ENCODE measurements around the gene FILIP1L.
"Not testable (repeated sequence)": the region's sequence is repeated elsewhere in the genome, so short reads cannot be mapped to it uniquely, and the experiment has no call there.

The FILIP1L gene

DNA sequence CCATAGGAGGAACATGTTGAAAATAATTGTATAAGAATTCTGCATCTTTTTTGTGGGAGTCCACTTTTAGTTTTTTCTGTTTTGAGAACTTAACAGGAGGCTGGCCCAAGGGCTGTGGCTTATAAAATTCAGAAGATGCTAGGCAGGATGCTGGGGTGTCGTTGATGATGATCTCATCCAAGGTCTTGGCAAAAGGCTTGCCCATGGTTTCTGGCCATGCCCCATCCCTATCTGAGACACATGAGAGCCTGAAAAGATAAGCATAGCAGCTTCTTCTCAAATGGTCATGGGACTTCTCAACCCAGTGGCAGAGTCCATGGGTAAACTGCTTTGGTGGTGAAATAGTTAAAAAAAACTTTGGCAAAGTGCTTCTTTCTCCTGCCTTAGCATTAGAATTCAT is 261.4 kb downstream of the FILIP1L start:
- 95 to 98% methylated on average over 1 of the region's 1 CpG for WGBS, 2 experiments
- no peak overlapping the region for H3K4me3 ChIP-seq (ENCODE audit: insufficient read depth, low read depth, low read length)
- no peaks in the 10 kb centered on the region for H3K9me3 ChIP-seq (ENCODE audit: control insufficient read depth, low read length)
- H3K27me3 ChIP-seq (ENCODE audit: control insufficient read depth, insufficient read depth, low read length, poor library complexity, severe bottlenecking): no peaks in the 10 kb centered on the region
- H3K27ac ChIP-seq (ENCODE audit: insufficient read depth, low read depth, low read length, poor library complexity, severe bottlenecking): no peak overlapping the region
- H3K4me1 ChIP-seq (ENCODE audit: control insufficient read depth, insufficient read depth, low read length): peaks cover 5% of the 10 kb centered on the region
- H3K36me3 ChIP-seq (ENCODE audit: control insufficient read depth, insufficient read depth, low read length): no peaks in the 10 kb centered on the region

- no peak overlapping the region for H3K27ac ChIP-seq (ENCODE audit: insufficient read depth, low read depth, low read length, poor library complexity, severe bottlenecking)
- 94 to 100% methylated on average over 1 of the region's 1 CpG for WGBS, 2 experiments
- H3K36me3 ChIP-seq (ENCODE audit: control insufficient read depth, insufficient read depth, low read length): no peaks in the 10 kb centered on the region
- no peak overlapping the region for H3K4me3 ChIP-seq (ENCODE audit: insufficient read depth, low read depth, low read length)
- no peaks in the 10 kb centered on the region for H3K9me3 ChIP-seq (ENCODE audit: control insufficient read depth, low read length)
- peaks cover 5% of the 10 kb centered on the region for H3K4me1 ChIP-seq (ENCODE audit: control insufficient read depth, insufficient read depth, low read length)
- H3K27me3 ChIP-seq (ENCODE audit: control insufficient read depth, insufficient read depth, low read length, poor library complexity, severe bottlenecking): no peaks in the 10 kb centered on the region
These were observed 262.3 kb downstream of the FILIP1L start for GRCh38 chr3:99851955-99852354.

DNA sequence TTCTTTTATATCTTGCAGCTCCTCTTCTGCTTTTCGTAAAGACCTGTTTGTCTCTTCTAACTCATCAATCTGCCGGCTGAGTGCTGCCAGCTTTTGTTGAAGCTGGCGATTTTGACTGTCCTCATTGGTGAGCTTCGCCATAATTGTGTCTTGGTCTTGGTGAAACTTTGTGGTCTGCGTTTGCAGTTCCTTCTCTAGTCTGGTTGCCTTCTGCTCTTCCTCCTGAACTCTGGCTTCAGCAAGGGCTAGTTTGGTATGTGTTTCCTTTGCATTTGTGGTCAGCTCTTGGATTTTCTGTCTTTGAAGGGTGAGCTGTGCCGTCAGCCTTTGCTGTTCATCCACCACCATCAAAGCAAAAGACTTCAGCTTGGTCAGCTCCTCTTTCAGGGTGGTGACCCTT is 263.7 kb downstream of the FILIP1L start:
- H3K27ac ChIP-seq (ENCODE audit: insufficient read depth, low read depth, low read length, poor library complexity, severe bottlenecking): no peak overlapping the region
- H3K4me3 ChIP-seq (ENCODE audit: insufficient read depth, low read depth, low read length): no peak overlapping the region
- no peaks in the 10 kb centered on the region for H3K36me3 ChIP-seq (ENCODE audit: control insufficient read depth, insufficient read depth, low read length)
- H3K4me1 ChIP-seq (ENCODE audit: control insufficient read depth, insufficient read depth, low read length): peaks cover 8% of the 10 kb centered on the region
- WGBS, 2 experiments: 89 to 92% methylated on average over 6 of the region's 6 CpGs
- H3K27me3 ChIP-seq (ENCODE audit: control insufficient read depth, insufficient read depth, low read length, poor library complexity, severe bottlenecking): no peaks in the 10 kb centered on the region
- H3K9me3 ChIP-seq (ENCODE audit: control insufficient read depth, low read length): no peaks in the 10 kb centered on the region

GRCh38 chr3:99848433-99848832 is 265.9 kb downstream of the FILIP1L start:
- Histone ChIP-seq H3K27ac (ENCODE audit: insufficient read depth, low read depth, low read length, poor library complexity, severe bottlenecking) (no peak overlapping the region), H3K4me3 (ENCODE audit: insufficient read depth, low read depth, low read length) (no peak overlapping the region), H3K4me1 (ENCODE audit: control insufficient read depth, insufficient read depth, low read length) (peaks cover 11% of the 10 kb centered on the region), H3K9me3 (ENCODE audit: control insufficient read depth, low read length) (no peaks in the 10 kb centered on the region), H3K27me3 (ENCODE audit: control insufficient read depth, insufficient read depth, low read length, poor library complexity, severe bottlenecking) (no peaks in the 10 kb centered on the region), H3K36me3 (ENCODE audit: control insufficient read depth, insufficient read depth, low read length) (no peaks in the 10 kb centered on the region)
- WGBS, 2 experiments: 96 to 97% methylated on average over 6 of the region's 6 CpGs

DNA sequence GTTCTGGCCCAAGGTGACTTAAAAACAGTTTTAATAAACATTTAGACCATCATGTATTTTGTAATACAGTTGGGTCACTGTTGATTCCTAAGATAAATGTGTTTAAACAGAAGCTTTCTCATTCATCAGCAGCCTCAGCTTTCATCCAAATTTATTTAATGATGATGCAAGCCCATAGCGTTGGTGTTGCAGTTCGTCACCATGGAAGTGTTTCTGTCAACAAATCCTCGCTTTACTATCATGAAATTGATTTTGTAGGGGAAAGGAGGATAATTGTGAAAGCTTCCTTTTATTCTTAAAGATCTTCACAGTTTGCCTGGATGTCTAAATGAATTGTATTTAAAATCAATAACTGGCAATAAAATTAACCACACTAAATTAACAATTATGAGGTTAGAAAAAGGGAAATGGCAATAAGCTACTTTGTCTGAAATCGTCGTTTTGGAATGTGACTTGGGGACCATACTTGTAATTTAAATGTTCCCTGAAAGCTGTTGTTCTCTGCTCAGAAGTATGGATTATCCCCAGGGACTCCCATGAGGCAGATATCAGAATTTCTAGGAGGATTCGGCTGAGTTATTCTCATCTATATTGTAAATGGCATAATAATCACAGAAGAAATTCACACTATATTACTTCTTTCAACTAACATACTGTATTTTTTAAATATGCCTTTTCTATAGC is 267.7 kb downstream of the FILIP1L start:
- Histone ChIP-seq H3K36me3 (ENCODE audit: control insufficient read depth, insufficient read depth, low read length) (no peaks in the 10 kb centered on the region), H3K4me1 (ENCODE audit: control insufficient read depth, insufficient read depth, low read length) (peaks cover 12% of the 10 kb centered on the region), H3K4me3 (ENCODE audit: insufficient read depth, low read depth, low read length) (no peak overlapping the region), H3K27me3 (ENCODE audit: control insufficient read depth, insufficient read depth, low read length, poor library complexity, severe bottlenecking) (no peaks in the 10 kb centered on the region), H3K27ac (ENCODE audit: insufficient read depth, low read depth, low read length, poor library complexity, severe bottlenecking) (no peak overlapping the region), H3K9me3 (ENCODE audit: control insufficient read depth, low read length) (no peaks in the 10 kb centered on the region)
- 84 to 85% methylated on average over 5 to 6 of the region's 6 CpGs for WGBS, 2 experiments

GRCh38 chr3:99845999-99846398 is 268.3 kb downstream of the FILIP1L start:
- WGBS, 2 experiments: 71 to 98% methylated on average over 1 to 2 of the region's 2 CpGs
- H3K4me1 ChIP-seq (ENCODE audit: control insufficient read depth, insufficient read depth, low read length): peaks cover 12% of the 10 kb centered on the region
- no peaks in the 10 kb centered on the region for H3K36me3 ChIP-seq (ENCODE audit: control insufficient read depth, insufficient read depth, low read length)
- no peaks in the 10 kb centered on the region for H3K9me3 ChIP-seq (ENCODE audit: control insufficient read depth, low read length)
- no peak overlapping the region for H3K4me3 ChIP-seq (ENCODE audit: insufficient read depth, low read depth, low read length)
- no peaks in the 10 kb centered on the region for H3K27me3 ChIP-seq (ENCODE audit: control insufficient read depth, insufficient read depth, low read length, poor library complexity, severe bottlenecking)
- no peak overlapping the region for H3K27ac ChIP-seq (ENCODE audit: insufficient read depth, low read depth, low read length, poor library complexity, severe bottlenecking)

DNA sequence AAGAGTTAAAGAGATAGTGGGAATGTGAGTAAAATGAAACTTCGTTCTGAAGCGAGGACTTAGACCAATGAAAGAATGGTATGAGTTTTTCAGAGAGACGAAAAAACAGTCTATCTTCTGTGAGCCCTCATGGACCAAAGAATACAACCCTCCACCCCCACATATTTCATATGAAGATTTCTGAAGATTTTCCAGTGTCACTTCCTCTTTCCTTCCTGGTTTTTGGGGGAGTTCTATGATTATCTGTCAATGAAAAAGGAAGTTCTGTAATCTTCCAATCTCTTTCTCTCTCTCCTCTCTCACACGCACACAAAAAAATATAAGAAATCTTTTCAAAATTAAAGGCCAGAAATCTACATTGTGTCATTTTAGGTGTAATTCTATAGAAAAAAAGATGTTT is 269.0 kb downstream of the FILIP1L start:
- peaks cover 7% of the 10 kb centered on the region for H3K4me1 ChIP-seq (ENCODE audit: control insufficient read depth, insufficient read depth, low read length)
- no peak overlapping the region for H3K4me3 ChIP-seq (ENCODE audit: insufficient read depth, low read depth, low read length)
- no peaks in the 10 kb centered on the region for H3K27me3 ChIP-seq (ENCODE audit: control insufficient read depth, insufficient read depth, low read length, poor library complexity, severe bottlenecking)
- no peak overlapping the region for H3K27ac ChIP-seq (ENCODE audit: insufficient read depth, low read depth, low read length, poor library complexity, severe bottlenecking)
- 88 to 96% methylated on average over 2 to 3 of the region's 4 CpGs for WGBS, 2 experiments
- H3K9me3 ChIP-seq (ENCODE audit: control insufficient read depth, low read length): no peaks in the 10 kb centered on the region
- H3K36me3 ChIP-seq (ENCODE audit: control insufficient read depth, insufficient read depth, low read length): no peaks in the 10 kb centered on the region

GRCh38 chr3:99843590-99844258 is 270.6 kb downstream of the FILIP1L start:
- Histone ChIP-seq H3K4me1 (ENCODE audit: control insufficient read depth, insufficient read depth, low read length) (peaks cover 7% of the 10 kb centered on the region), H3K9me3 (ENCODE audit: control insufficient read depth, low read length) (no peaks in the 10 kb centered on the region), H3K27ac (ENCODE audit: insufficient read depth, low read depth, low read length, poor library complexity, severe bottlenecking) (no peak overlapping the region), H3K27me3 (ENCODE audit: control insufficient read depth, insufficient read depth, low read length, poor library complexity, severe bottlenecking) (no peaks in the 10 kb centered on the region), H3K4me3 (ENCODE audit: insufficient read depth, low read depth, low read length) (no peak overlapping the region), H3K36me3 (ENCODE audit: control insufficient read depth, insufficient read depth, low read length) (no peaks in the 10 kb centered on the region)
- WGBS, 2 experiments: 84% methylated on average over 10 of the region's 10 CpGs

DNA sequence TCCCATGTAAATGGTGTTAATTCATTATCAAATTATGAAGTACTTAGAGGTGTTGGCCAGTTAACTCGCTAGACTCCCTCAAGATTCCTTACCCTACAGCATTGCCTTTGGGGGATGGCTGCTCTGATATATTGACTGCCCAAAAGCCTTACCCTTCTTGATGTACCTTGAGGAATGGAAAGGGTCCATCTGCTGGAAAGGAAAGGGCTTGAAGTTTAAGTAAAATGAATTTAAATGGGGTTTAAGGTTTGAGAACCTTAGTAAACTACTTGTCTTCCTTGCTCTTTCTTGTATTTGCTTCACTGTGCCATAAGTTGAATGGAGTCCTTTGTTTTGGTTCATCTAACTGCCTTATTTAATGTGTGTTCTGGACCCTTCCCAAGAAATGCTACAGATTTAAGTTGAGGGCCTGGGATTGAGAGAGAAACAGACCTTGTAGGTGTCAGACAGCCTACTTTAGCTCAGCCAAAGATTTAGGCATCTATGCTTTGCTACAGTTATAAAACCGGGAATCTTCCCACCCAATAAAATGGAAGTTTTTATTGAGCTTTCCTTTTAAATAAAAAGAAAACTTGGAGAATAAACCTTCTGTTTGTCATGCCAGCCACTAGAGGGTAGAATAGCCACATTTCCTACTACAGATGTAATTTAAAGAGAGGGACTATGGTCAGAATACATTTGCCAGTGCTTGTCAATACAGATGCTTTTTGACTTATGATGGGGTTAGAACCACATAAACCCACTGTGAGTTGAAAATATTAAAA is 271.3 kb downstream of the FILIP1L start:
- WGBS, 2 experiments: 52 to 80% methylated on average over 1 to 2 of the region's 2 CpGs
- Histone ChIP-seq H3K27ac (ENCODE audit: insufficient read depth, low read depth, low read length, poor library complexity, severe bottlenecking) (no peak overlapping the region), H3K27me3 (ENCODE audit: control insufficient read depth, insufficient read depth, low read length, poor library complexity, severe bottlenecking) (no peaks in the 10 kb centered on the region), H3K9me3 (ENCODE audit: control insufficient read depth, low read length) (no peaks in the 10 kb centered on the region), H3K4me1 (ENCODE audit: control insufficient read depth, insufficient read depth, low read length) (peaks cover 7% of the 10 kb centered on the region), H3K4me3 (ENCODE audit: insufficient read depth, low read depth, low read length) (no peak overlapping the region), H3K36me3 (ENCODE audit: control insufficient read depth, insufficient read depth, low read length) (no peaks in the 10 kb centered on the region)

DNA sequence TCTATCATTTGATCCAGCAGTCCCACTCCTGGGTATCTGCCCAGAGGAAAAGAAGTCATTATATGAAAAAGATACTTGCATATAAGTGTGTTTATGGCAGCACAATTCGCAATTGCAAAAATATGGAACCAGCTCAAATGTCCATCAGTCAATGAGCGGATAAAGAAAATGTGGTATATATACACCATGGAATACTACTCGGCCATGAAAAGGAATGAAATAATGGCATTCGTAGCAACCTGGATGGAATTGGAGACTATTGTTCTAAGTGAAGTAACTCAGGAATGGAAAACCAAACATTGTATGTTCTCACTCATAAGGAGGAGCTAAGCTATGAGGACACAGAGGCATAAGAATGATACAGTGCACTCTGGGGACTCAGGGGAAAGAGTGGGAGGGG is 272.4 kb downstream of the FILIP1L start:
- not testable (repeated sequence) for H3K27ac ChIP-seq (ENCODE audit: insufficient read depth, low read depth, low read length, poor library complexity, severe bottlenecking); H3K9me3 ChIP-seq (ENCODE audit: control insufficient read depth, low read length); H3K36me3 ChIP-seq (ENCODE audit: control insufficient read depth, insufficient read depth, low read length); H3K27me3 ChIP-seq (ENCODE audit: control insufficient read depth, insufficient read depth, low read length, poor library complexity, severe bottlenecking); H3K4me1 ChIP-seq (ENCODE audit: control insufficient read depth, insufficient read depth, low read length); H3K4me3 ChIP-seq (ENCODE audit: insufficient read depth, low read depth, low read length)
- 93 to 97% methylated on average over 4 of the region's 4 CpGs for WGBS, 2 experiments

Measured in ectodermal cell (in vitro differentiated cells).